Measurements from ENCODE around the gene DACH1. TPM values are rescaled to one million over a fixed set of nuclear protein-coding genes. Genes with fewer than 3 reads are reported as not detected.

DACH1 gene
- total and polyA plus RNA-seq, 2 donors from 2014 or later: 5.3 to 10.4 TPM

- Histone ChIP-seq H3K36me3 (ENCODE audit: control insufficient read depth in 2 of 3, insufficient read depth in 3 of 3, low read length in 3 of 3) (no peaks in the 10 kb centered on the region), H3K27me3 (ENCODE audit: control insufficient read depth, insufficient read depth, low read length) (no peaks in the 10 kb centered on the region), H3K9me3 (ENCODE audit: control insufficient read depth in 2 of 3, insufficient read depth in 1 of 3, low read length in 3 of 3) (no peaks in the 10 kb centered on the region), H3K27ac (ENCODE audit: low read depth in 2 of 2, low read length in 2 of 2) (no peak overlapping the region), H3K9ac (ENCODE audit: low read length in 3 of 3) (no peak overlapping the region), H3K4me3 (ENCODE audit: low read length in 3 of 3) (no peak overlapping the region), H3K4me1 (ENCODE audit: control insufficient read depth in 2 of 3, insufficient read depth in 2 of 3, low read depth in 1 of 3, low read length in 3 of 3) (no peaks in the 10 kb centered on the region)
- no peak for DNase-seq
- intact Hi-C loops (cut with DNase I): no loop called here
- no peak for TF ChIP-seq CTCF (IDR thresholded peaks at IDR 0.05; ENCODE audit: borderline replicate concordance, extremely low read depth, insufficient read depth)
- no peak for FAIRE-seq
These were observed 145.9 kb downstream of the DACH1 start for GRCh38 chr13:71721104-71721503.

DNA sequence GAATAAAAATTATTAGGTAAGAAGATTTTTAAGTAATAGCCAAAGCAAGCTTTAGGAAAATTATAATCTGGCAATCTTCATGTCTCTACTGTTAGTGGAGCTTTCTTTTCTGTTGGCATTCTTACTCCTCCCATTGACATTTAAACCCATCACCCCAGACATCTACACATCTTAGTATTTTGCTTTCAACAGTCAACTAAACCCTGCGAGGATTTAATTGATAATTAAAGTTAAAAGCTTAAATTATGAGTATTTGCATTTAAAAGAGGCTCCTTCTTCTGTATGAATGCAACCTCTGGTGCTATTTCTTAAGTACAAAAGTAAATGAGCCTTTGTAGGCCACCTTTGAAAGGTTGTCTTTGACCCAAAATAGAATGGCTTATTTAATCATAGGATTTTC lies 148.1 kb downstream of the DACH1 start:
- intact Hi-C loops (cut with DNase I): no loop called here
- H3K9ac ChIP-seq (ENCODE audit: low read length in 3 of 3): no peak overlapping the region
- no peak for FAIRE-seq

GRCh38 chr13:71714802-71715375 lies 152.1 kb downstream of the DACH1 start:
- DNase-seq: no peak
- Histone ChIP-seq H3K4me1 (ENCODE audit: control insufficient read depth in 2 of 3, insufficient read depth in 2 of 3, low read depth in 1 of 3, low read length in 3 of 3) (peaks cover 0 to 2% (median 0%) of the 10 kb centered on the region in 3 donors), H3K27ac (ENCODE audit: low read depth in 2 of 2, low read length in 2 of 2) (no peak overlapping the region), H3K4me3 (ENCODE audit: low read length in 3 of 3) (no peak overlapping the region), H3K27me3 (ENCODE audit: control insufficient read depth, insufficient read depth, low read length) (no peaks in the 10 kb centered on the region), H3K36me3 (ENCODE audit: control insufficient read depth in 2 of 3, insufficient read depth in 3 of 3, low read length in 3 of 3) (no peaks in the 10 kb centered on the region), H3K9ac (ENCODE audit: low read length in 3 of 3) (no peak overlapping the region), H3K9me3 (ENCODE audit: control insufficient read depth in 2 of 3, insufficient read depth in 1 of 3, low read length in 3 of 3) (no peaks in the 10 kb centered on the region)
- FAIRE-seq: no peak
- intact Hi-C loops (cut with DNase I): no loop called here
- TF ChIP-seq CTCF (IDR thresholded peaks at IDR 0.05; ENCODE audit: borderline replicate concordance, extremely low read depth, insufficient read depth): no peak

More for the DNA sequence above, 148.1 kb downstream of the DACH1 start:
- no peak overlapping the region for H3K27ac ChIP-seq (ENCODE audit: low read depth in 2 of 2, low read length in 2 of 2)
- no peaks in the 10 kb centered on the region for H3K4me1 ChIP-seq (ENCODE audit: control insufficient read depth in 2 of 3, insufficient read depth in 2 of 3, low read depth in 1 of 3, low read length in 3 of 3)
- DNase-seq: no peak
- no peaks in the 10 kb centered on the region for H3K36me3 ChIP-seq (ENCODE audit: control insufficient read depth in 2 of 3, insufficient read depth in 3 of 3, low read length in 3 of 3)
- no peak overlapping the region for H3K4me3 ChIP-seq (ENCODE audit: low read length in 3 of 3)
- no peaks in the 10 kb centered on the region for H3K27me3 ChIP-seq (ENCODE audit: control insufficient read depth, insufficient read depth, low read length)
- no peaks in the 10 kb centered on the region for H3K9me3 ChIP-seq (ENCODE audit: control insufficient read depth in 2 of 3, insufficient read depth in 1 of 3, low read length in 3 of 3)
- TF ChIP-seq CTCF (IDR thresholded peaks at IDR 0.05; ENCODE audit: borderline replicate concordance, extremely low read depth, insufficient read depth): no peak
